ENCODE results near the gene KPNA4. TPM values are rescaled to one million over a fixed set of nuclear protein-coding genes. Genes with fewer than 3 reads are reported as not detected.

Gene KPNA4
- total and polyA plus RNA-seq, 3 experiments from 2014 or later, result 10.3 to 86.5 (median 72.7) TPM

DNA sequence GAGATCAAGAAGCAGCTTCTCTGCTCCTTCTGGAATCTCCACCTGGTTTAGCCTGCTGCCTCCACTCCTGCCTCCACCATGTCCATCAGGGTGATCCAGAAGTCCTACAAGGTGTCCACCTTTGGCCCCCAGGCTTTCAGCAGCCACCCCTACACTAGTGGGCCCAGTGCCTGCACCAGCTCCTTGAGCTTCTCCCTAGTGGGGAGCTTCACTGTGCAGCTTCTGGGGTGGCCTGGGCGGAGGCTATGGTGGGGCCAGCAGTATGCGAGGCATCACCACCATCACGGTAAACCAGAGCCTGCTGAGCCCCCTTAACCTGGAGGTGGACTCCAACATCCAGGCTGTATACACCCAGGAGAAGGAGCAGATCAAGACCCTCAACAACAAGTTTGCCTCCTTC lies 2.4 kb upstream of the KPNA4 start:
- Histone ChIP-seq H3K4me1 (ENCODE audit: insufficient read depth, low read length) (peaks cover 30% of the 10 kb centered on the region), H3K9me3 (ENCODE audit: low read length) (no peaks in the 10 kb centered on the region), H3K27me3 (ENCODE audit: insufficient read depth, low read length, poor library complexity, severe bottlenecking) (no peaks in the 10 kb centered on the region), H3K4me3 (ENCODE audit: low read length) (no peak overlapping the region), H3K27ac (ENCODE audit: low read depth, low read length) (no peak overlapping the region), H3K36me3 (ENCODE audit: insufficient read depth, low read length) (no peaks in the 10 kb centered on the region)
- Mint-ChIP-seq H3K4me3 (no peak overlapping the region), H3K36me3 (peaks cover 0 to 15% (median 6%) of the 10 kb centered on the region in 3 donors), H3K4me1 (peaks cover 33 to 42% (median 35%) of the 10 kb centered on the region in 3 donors), H3K9me3 (peaks cover 0 to 1% (median 0%) of the 10 kb centered on the region in 5 donors), H3K27me3 (no peaks in the 10 kb centered on the region), H3K27ac (no peak overlapping the region)
- no peak for DNase-seq
- CTCF ChIA-PET, result interaction anchor here (0.6 to 1.2 kb wide), 2 partner anchors 52 to 188 kb away, joined by 3 read pairs; no protein-coding TSS in a partner anchor
- POLR2A ChIA-PET, result interaction anchor here (1.7 kb wide), 1 partner anchor 118 kb away, joined by 3 read pairs; the partner anchor contains the start of gene TRIM59

DNA sequence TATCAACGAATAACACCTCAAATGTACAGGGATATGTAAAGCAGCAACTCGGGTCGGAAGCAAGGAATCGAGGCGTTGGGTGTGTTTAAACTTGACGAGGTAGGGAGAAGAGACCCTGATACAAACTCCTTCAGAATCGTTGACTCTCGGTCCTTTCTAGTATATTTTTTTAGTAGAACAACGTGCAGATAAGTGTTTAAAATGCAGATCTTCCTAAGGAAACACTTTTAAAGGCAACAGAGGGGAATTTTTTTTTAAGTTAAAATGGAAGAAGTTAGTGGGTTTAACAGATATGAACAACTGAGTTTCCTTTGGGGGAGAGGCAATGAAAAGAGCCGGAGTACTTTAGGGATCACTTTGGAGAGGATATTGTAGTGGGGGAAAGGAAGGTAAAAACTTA lies 1.1 kb upstream of the KPNA4 start:
- Histone ChIP-seq H3K27ac (ENCODE audit: low read depth, low read length) (peak overlapping the region; percentile 35), H3K27me3 (ENCODE audit: insufficient read depth, low read length, poor library complexity, severe bottlenecking) (no peaks in the 10 kb centered on the region), H3K4me1 (ENCODE audit: insufficient read depth, low read length) (peaks cover 43% of the 10 kb centered on the region), H3K36me3 (ENCODE audit: insufficient read depth, low read length) (no peaks in the 10 kb centered on the region), H3K9me3 (ENCODE audit: low read length) (no peaks in the 10 kb centered on the region), H3K4me3 (ENCODE audit: low read length) (peak overlapping the region; percentile 69)
- ChIA-PET POLR2A (interaction anchor here (1.7 to 2.6 kb wide), 2 partner anchors 117 to 188 kb away, joined by 8 to 10 read pairs; partner anchors contain the start of gene TRIM59), CTCF (no interaction called here)
- Mint-ChIP-seq H3K4me1 (peaks cover 46 to 55% (median 48%) of the 10 kb centered on the region in 3 donors), H3K27ac (peak overlapping the region; percentile 9 to 97 (median 84)), H3K9me3 (peaks cover 0 to 1% (median 0%) of the 10 kb centered on the region in 5 donors), H3K36me3 (peaks cover 0 to 15% (median 6%) of the 10 kb centered on the region in 3 donors), H3K27me3 (no peaks in the 10 kb centered on the region), H3K4me3 (peak overlapping the region; percentile 91 to 97 (median 95))
- no peak for DNase-seq

DNA sequence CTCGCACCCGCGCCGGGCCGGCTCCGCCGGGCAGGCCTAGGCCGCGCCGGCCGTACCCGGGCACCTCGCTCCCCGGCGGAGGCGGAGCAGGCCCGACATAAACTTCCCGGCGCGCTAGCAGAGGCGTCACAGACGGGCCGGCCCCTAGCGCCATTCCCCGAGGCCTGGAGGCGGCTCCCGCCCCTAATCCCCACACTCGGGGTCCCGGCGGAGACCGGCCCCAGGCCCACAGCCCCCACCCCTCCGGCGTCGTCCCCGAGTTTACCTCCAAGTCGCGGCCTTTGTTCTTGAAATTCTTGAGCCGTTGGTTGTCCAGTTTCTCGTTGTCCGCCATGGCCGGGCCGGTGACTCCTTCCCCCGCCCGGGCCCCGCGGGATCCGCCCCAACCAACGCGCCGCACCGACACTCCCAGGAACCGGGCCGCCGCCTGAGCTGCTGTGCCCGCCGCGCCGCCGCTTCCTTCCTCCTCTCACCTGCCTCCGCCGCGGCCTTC lies 376 bp downstream of the KPNA4 start:
- Histone ChIP-seq H3K9me3 (ENCODE audit: low read length) (no peaks in the 10 kb centered on the region), H3K4me3 (ENCODE audit: low read length) (peak overlapping the region; percentile 62), H3K36me3 (ENCODE audit: insufficient read depth, low read length) (no peaks in the 10 kb centered on the region), H3K4me1 (ENCODE audit: insufficient read depth, low read length) (peaks cover 56% of the 10 kb centered on the region), H3K27ac (ENCODE audit: low read depth, low read length) (peak overlapping the region; percentile 83), H3K27me3 (ENCODE audit: insufficient read depth, low read length, poor library complexity, severe bottlenecking) (no peaks in the 10 kb centered on the region)
- DNase-seq, result peak in 3 of 5 donors; percentile 53 to 77 (median 59)
- Mint-ChIP-seq H3K27me3 (no peaks in the 10 kb centered on the region), H3K9me3 (peaks cover 0 to 1% (median 0%) of the 10 kb centered on the region in 5 donors), H3K4me3 (peak overlapping the region; percentile 91 to 97 (median 95)), H3K27ac (peak overlapping the region in 7 of 8 donors; percentile 80 to 98 (median 95)), H3K36me3 (peaks cover 1 to 15% (median 6%) of the 10 kb centered on the region in 3 donors), H3K4me1 (peaks cover 58 to 70% (median 63%) of the 10 kb centered on the region in 3 donors)
- POLR2A ChIA-PET, result interaction anchor here (0.9 to 2.6 kb wide), 3 partner anchors 20 to 190 kb away, joined by 3 to 10 read pairs (median 8); partner anchors contain the start of gene TRIM59
- CTCF ChIA-PET, result no interaction called here

DNA sequence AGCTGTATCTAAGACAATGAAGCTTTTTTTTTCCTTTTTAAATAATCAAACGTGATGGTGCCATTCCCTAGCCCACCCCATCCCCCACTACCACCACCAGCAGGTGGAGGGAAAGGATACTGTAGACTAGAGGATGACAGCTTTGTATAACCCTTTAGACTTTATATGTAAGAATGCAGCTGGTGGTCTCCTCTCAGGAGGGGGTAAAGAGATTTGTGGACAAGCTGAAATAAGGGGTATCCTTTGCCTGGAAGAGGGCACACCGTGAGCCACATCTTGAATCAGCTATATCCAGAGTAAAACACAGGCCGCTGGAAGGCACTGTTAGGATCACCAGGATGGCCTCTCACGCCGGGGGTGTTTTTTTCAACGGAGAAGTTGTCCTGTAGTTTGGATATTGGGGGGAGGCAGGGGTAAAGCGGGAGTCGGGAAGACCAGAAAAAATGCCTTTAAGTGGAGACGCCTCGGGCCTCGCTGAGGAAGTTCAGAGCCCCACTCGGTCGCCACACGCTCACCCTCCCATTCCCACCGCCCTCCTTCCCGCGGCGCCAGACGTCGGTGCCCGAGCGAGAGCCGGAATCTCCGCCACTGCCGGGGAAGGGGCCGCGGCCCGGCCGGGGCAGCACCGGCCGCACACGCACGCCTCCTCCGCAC lies 986 bp downstream of the KPNA4 start:
- DNase-seq, result peak in 2 of 5 donors; percentile 13 to 19
- H3K4me1 ChIP-seq (ENCODE audit: insufficient read depth, low read length), result peaks cover 56% of the 10 kb centered on the region

DNA sequence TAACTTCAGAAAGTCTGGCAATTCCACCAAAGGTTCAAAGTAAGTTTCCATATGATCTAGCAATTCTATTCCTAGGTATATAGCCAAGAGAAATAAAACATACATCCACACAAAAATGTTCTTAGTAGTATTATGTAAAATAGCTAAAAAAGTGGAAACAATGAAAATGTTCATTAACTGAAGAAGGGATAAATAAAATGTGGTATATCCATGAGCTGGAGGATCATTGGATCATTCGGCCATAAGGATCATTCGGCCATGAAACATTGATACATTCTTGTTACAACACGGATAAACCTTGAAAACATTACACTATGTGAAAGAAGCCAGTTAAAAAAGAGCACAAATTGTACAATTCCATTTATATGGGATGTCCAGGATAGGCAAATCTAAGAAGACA lies 2.4 kb downstream of the KPNA4 start:
- H3K27me3 ChIP-seq (ENCODE audit: insufficient read depth, low read length, poor library complexity, severe bottlenecking), result no peaks in the 10 kb centered on the region
- no peak overlapping the region for H3K27ac ChIP-seq (ENCODE audit: low read depth, low read length)
- H3K27ac Mint-ChIP-seq, result peak overlapping the region in 7 of 8 donors; percentile 20 to 91 (median 68)
- no peaks in the 10 kb centered on the region for H3K9me3 Mint-ChIP-seq
- peak overlapping the region; percentile 55 to 97 (median 92) for H3K4me3 Mint-ChIP-seq
- H3K36me3 ChIP-seq (ENCODE audit: insufficient read depth, low read length), result no peaks in the 10 kb centered on the region
- no peak for DNase-seq
- H3K4me1 ChIP-seq (ENCODE audit: insufficient read depth, low read length), result peaks cover 56% of the 10 kb centered on the region
- no peaks in the 10 kb centered on the region for H3K27me3 Mint-ChIP-seq
- ChIA-PET CTCF (no interaction called here), POLR2A (interaction anchor here (1.4 kb wide), 1 partner anchor 113 kb away, joined by 4 read pairs; the partner anchor contains the start of gene TRIM59)
- no peaks in the 10 kb centered on the region for H3K9me3 ChIP-seq (ENCODE audit: low read length)
- H3K36me3 Mint-ChIP-seq, result peaks cover 0 to 16% (median 1%) of the 10 kb centered on the region in 3 donors
- peaks cover 75 to 86% (median 80%) of the 10 kb centered on the region in 3 donors for H3K4me1 Mint-ChIP-seq
- no peak overlapping the region for H3K4me3 ChIP-seq (ENCODE audit: low read length)

More for the DNA sequence above, 986 bp downstream of the KPNA4 start:
- H3K4me3 Mint-ChIP-seq, result peak overlapping the region; percentile 90 to 97 (median 96)
- no peaks in the 10 kb centered on the region for H3K9me3 Mint-ChIP-seq
- H3K4me1 Mint-ChIP-seq, result peaks cover 64 to 76% (median 69%) of the 10 kb centered on the region in 3 donors
- Histone ChIP-seq H3K36me3 (ENCODE audit: insufficient read depth, low read length) (no peaks in the 10 kb centered on the region), H3K4me3 (ENCODE audit: low read length) (peak overlapping the region; percentile 65), H3K27ac (ENCODE audit: low read depth, low read length) (peak overlapping the region; percentile 55), H3K9me3 (ENCODE audit: low read length) (no peaks in the 10 kb centered on the region), H3K27me3 (ENCODE audit: insufficient read depth, low read length, poor library complexity, severe bottlenecking) (no peaks in the 10 kb centered on the region)
- H3K27me3 Mint-ChIP-seq, result no peaks in the 10 kb centered on the region
- peak overlapping the region; percentile 91 to 98 (median 96) for H3K27ac Mint-ChIP-seq
- ChIA-PET CTCF (no interaction called here), POLR2A (interaction anchor here (0.6 to 2.6 kb wide), 3 partner anchors 115 to 190 kb away, joined by 3 to 10 read pairs (median 4); partner anchors contain the start of gene TRIM59)
- peaks cover 1 to 15% (median 6%) of the 10 kb centered on the region in 3 donors for H3K36me3 Mint-ChIP-seq

DNA sequence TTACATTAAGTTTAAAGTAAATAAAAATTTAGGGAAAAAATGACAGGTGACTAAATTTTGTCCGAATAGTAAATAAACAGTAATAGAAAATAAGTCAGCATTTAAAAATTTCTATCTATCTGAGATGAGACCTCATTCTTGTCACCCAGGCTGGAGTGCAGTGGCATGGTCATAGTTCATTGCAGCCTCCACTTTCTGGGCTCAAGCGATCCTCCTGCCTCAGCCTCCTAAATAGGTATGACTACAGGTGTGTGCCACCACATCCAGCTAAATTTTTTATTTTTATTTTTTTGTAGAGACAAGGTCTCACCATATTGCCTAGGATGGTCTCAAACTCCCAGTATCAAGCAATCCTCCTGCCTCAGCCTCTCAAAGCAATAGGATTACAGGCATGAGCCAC lies 7.8 kb downstream of the KPNA4 start:
- POLR2A ChIA-PET, result no interaction called here
- no peaks in the 10 kb centered on the region for H3K36me3 ChIP-seq (ENCODE audit: insufficient read depth, low read length)
- no peak overlapping the region for H3K4me3 ChIP-seq (ENCODE audit: low read length)
- Mint-ChIP-seq H3K9me3 (no peaks in the 10 kb centered on the region), H3K27me3 (no peaks in the 10 kb centered on the region), H3K36me3 (peaks cover 0 to 12% (median 3%) of the 10 kb centered on the region in 3 donors), H3K4me3 (no peak overlapping the region), H3K27ac (no peak overlapping the region), H3K4me1 (peaks cover 77 to 91% (median 89%) of the 10 kb centered on the region in 3 donors)
- no peak overlapping the region for H3K27ac ChIP-seq (ENCODE audit: low read depth, low read length)
- no peaks in the 10 kb centered on the region for H3K27me3 ChIP-seq (ENCODE audit: insufficient read depth, low read length, poor library complexity, severe bottlenecking)
- no peaks in the 10 kb centered on the region for H3K9me3 ChIP-seq (ENCODE audit: low read length)
- CTCF ChIA-PET, result no interaction called here
- DNase-seq, result no peak
- peaks cover 24% of the 10 kb centered on the region for H3K4me1 ChIP-seq (ENCODE audit: insufficient read depth, low read length)

DNA sequence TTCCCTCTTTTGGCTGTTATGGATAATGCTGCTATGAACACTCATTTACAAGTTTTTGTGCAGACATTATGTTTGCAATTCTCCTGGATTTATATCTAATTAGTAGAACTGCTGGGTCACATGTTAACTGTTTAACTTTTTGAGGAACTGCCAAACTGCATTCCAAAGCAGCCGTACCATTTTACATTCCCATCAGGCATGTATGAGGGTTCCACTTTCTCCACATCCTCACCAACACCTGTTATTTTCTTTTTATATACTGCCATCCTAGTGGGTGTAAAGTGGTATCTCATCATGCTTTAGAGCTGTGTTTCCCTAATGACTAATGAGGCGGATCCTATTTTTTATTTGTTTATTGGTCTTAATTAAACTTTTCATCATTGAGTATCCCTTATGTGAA lies 9.2 kb downstream of the KPNA4 start:
- Histone ChIP-seq H3K36me3 (ENCODE audit: insufficient read depth, low read length) (no peaks in the 10 kb centered on the region), H3K4me3 (ENCODE audit: low read length) (no peak overlapping the region), H3K27ac (ENCODE audit: low read depth, low read length) (no peak overlapping the region), H3K9me3 (ENCODE audit: low read length) (no peaks in the 10 kb centered on the region), H3K27me3 (ENCODE audit: insufficient read depth, low read length, poor library complexity, severe bottlenecking) (no peaks in the 10 kb centered on the region), H3K4me1 (ENCODE audit: insufficient read depth, low read length) (peaks cover 10% of the 10 kb centered on the region)
- no peak for DNase-seq
- peaks cover 0 to 2% (median 0%) of the 10 kb centered on the region in 5 donors for H3K9me3 Mint-ChIP-seq
- no peaks in the 10 kb centered on the region for H3K27me3 Mint-ChIP-seq
- no peak overlapping the region for H3K27ac Mint-ChIP-seq
- peaks cover 6 to 22% (median 7%) of the 10 kb centered on the region in 3 donors for H3K36me3 Mint-ChIP-seq
- H3K4me1 Mint-ChIP-seq, result peaks cover 74 to 90% (median 89%) of the 10 kb centered on the region in 3 donors
- H3K4me3 Mint-ChIP-seq, result peak overlapping the region in 1 of 7 donors; percentile 2
- POLR2A ChIA-PET, result no interaction called here
- CTCF ChIA-PET, result no interaction called here

DNA sequence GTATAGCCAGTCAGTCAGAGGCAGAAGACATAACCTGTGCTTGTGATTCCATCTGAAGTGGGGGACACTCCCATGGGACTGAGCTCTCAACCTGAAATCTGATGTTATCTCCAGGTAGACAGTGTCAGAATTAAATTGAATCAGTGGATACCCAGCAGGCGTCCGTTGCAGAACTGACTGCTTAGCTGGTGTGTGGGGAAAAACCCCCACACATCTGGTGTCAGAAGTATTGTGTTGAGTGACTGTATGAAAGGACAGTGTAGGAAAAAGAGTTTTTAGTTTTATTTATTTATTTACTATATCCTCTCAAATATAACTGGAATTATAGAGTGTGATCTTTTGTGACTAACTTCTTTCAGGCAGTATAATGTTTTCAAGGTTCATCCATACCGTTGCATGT lies 10.4 kb downstream of the KPNA4 start:
- CTCF ChIA-PET, result no interaction called here

More for the DNA sequence above, 10.4 kb downstream of the KPNA4 start:
- Mint-ChIP-seq H3K9me3 (peaks cover 0 to 2% (median 0%) of the 10 kb centered on the region in 5 donors), H3K4me3 (peak overlapping the region in 1 of 7 donors; percentile 20), H3K27ac (no peak overlapping the region), H3K4me1 (peaks cover 72 to 90% (median 88%) of the 10 kb centered on the region in 3 donors), H3K27me3 (no peaks in the 10 kb centered on the region), H3K36me3 (peaks cover 4 to 29% (median 15%) of the 10 kb centered on the region in 3 donors)
- Histone ChIP-seq H3K27me3 (ENCODE audit: insufficient read depth, low read length, poor library complexity, severe bottlenecking) (no peaks in the 10 kb centered on the region), H3K9me3 (ENCODE audit: low read length) (no peaks in the 10 kb centered on the region), H3K4me1 (ENCODE audit: insufficient read depth, low read length) (no peaks in the 10 kb centered on the region), H3K4me3 (ENCODE audit: low read length) (no peak overlapping the region), H3K27ac (ENCODE audit: low read depth, low read length) (no peak overlapping the region), H3K36me3 (ENCODE audit: insufficient read depth, low read length) (no peaks in the 10 kb centered on the region)
- POLR2A ChIA-PET, result no interaction called here
- no peak for DNase-seq

Measured in CD8-positive, alpha-beta memory T cell (primary cell).